ENCODE measurements around the gene TNFAIP8L1. TPM values are rescaled to one million over a fixed set of nuclear protein-coding genes. Genes with fewer than 3 reads are reported as not detected.
A peak's percentile ranks its signal among the peaks of the same experiment; 100 is the strongest.

Gene TNFAIP8L1
- total RNA-seq, 1 experiment from 2014 or later: 22.2 TPM

DNA sequence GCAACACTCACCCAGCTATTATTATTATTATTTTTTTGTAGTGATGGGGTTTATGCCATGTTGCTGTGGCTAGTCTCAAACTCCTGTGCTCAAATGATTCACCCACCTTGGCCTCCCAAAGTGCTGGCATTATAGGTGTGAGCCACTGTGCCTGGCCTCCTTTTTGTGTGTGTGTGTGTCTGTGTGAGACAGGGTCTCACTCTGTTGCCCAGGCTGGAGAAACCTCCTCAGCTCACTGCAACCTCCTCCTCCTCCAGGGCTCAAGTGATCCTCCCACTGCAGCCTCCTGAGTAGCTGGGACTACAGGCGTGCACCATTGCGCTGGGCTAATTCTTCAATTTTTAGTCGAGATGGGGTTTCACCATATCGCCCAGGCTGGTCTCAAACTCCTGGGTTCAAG lies 34.4 kb downstream of the TNFAIP8L1 start:
- ChIA-PET RAD21 (ENCODE audit: low non-redundant PET in 1 of 2, low total read pairs in 2 of 2, uncharacterized antibody in 2 of 2, unreplicated experiment in 2 of 2) (no interaction called here), POLR2A (interaction anchor here (0.5 to 0.9 kb wide), 2 partner anchors 41 to 139 kb away, joined by 3 read pairs; partner anchors contain the start of gene PLIN5), CTCF (no interaction called here)
- TF ChIP-seq, protein P1, sequence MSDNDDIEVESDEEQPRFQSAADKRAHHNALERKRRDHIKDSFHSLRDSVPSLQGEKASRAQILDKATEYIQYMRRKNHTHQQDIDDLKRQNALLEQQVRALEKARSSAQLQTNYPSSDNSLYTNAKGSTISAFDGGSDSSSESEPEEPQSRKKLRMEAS (IDR thresholded peaks at IDR 0.05): no peak
- Histone ChIP-seq H3K79me2 (ENCODE audit: insufficient read depth, low read length) (peaks cover 13% of the 10 kb centered on the region), H3K4me2 (ENCODE audit: low read length) (no peak overlapping the region), H3K4me1 (ENCODE audit: control insufficient read depth in 1 of 2, insufficient read depth in 2 of 2, low read length in 2 of 2) (peaks cover 20 to 40% of the 10 kb centered on the region in 2 experiments), H3K9ac (ENCODE audit: low read length) (no peak overlapping the region), H2AFZ (ENCODE audit: low read depth, low read length, poor library complexity, severe bottlenecking) (no peak overlapping the region), H3K9me2 (ENCODE audit: insufficient read depth) (no peaks in the 10 kb centered on the region), H3K27ac (ENCODE audit: low read depth, low read length) (no peak overlapping the region), H3K4me3 (replicated peaks in 1 of 2; ENCODE audit: low read depth in 1 of 2, low read length in 2 of 2) (no peak overlapping the region), H3K9me3 (ENCODE audit: control insufficient read depth in 1 of 2, insufficient read depth in 1 of 2, low read depth in 1 of 2, low read length in 2 of 2) (no peaks in the 10 kb centered on the region), H4K20me1 (ENCODE audit: insufficient read depth) (no peaks in the 10 kb centered on the region), H3K27me3 (ENCODE audit: insufficient read depth, low read length) (no peaks in the 10 kb centered on the region), H3K36me3 (ENCODE audit: control insufficient read depth in 1 of 2, insufficient read depth in 2 of 2, low read length in 2 of 2) (peaks cover 0 to 19% of the 10 kb centered on the region in 2 experiments; a peak in 1 of 4 replicates)
- DNase-seq (ENCODE audit: low read depth, low spot score) (no peak), ATAC-seq (no peak)
- intact Hi-C loops (cut with micrococcal nuclease): no loop called here
- no TSS peak for BruUV-seq (replicated peaks)

DNA sequence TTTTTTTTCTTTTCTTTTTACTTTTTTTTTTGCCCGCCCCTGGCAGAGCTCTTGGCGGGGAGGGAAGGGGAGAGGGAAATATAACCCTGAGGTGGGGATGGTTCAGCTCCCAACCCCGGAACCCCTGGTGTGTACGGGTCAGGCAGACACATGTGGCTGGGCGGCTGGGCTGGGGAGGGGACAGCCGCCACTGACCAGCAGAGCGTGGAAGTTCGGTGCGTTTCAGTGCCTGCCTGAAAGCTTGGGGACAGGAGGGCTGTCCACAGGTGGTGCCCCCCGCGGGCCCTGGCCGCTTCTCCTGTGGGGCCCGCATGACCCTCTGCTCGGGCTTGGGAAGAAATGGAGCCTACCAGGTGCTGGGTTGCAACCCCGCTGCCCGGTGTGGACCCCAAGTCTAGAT lies 36.0 kb downstream of the TNFAIP8L1 start:
- H3K27ac ChIP-seq (ENCODE audit: low read depth, low read length): no peak overlapping the region
- no peaks in the 10 kb centered on the region for H3K9me2 ChIP-seq (ENCODE audit: insufficient read depth)
- peaks cover 17 to 39% of the 10 kb centered on the region in 2 experiments for H3K4me1 ChIP-seq (ENCODE audit: control insufficient read depth in 1 of 2, insufficient read depth in 2 of 2, low read length in 2 of 2)
- CTCF ChIA-PET: no interaction called here
- TSS peak; percentile 84 for BruUV-seq (replicated peaks)
- no peaks in the 10 kb centered on the region for H3K9me3 ChIP-seq (ENCODE audit: control insufficient read depth in 1 of 2, insufficient read depth in 1 of 2, low read depth in 1 of 2, low read length in 2 of 2)
- TF ChIP-seq, protein P2, sequence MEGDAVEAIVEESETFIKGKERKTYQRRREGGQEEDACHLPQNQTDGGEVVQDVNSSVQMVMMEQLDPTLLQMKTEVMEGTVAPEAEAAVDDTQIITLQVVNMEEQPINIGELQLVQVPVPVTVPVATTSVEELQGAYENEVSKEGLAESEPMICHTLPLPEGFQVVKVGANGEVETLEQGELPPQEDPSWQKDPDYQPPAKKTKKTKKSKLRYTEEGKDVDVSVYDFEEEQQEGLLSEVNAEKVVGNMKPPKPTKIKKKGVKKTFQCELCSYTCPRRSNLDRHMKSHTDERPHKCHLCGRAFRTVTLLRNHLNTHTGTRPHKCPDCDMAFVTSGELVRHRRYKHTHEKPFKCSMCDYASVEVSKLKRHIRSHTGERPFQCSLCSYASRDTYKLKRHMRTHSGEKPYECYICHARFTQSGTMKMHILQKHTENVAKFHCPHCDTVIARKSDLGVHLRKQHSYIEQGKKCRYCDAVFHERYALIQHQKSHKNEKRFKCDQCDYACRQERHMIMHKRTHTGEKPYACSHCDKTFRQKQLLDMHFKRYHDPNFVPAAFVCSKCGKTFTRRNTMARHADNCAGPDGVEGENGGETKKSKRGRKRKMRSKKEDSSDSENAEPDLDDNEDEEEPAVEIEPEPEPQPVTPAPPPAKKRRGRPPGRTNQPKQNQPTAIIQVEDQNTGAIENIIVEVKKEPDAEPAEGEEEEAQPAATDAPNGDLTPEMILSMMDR (IDR thresholded peaks at IDR 0.05 in 2 of 3, conservative IDR thresholded peaks at IDR 0.05 in 1 of 3; ENCODE audit: borderline replicate concordance in 1 of 3, insufficient read depth in 1 of 3, low read depth in 2 of 3, low read length in 2 of 3): no peak
- TF ChIP-seq FOSL1 (IDR thresholded peaks at IDR 0.05; ENCODE audit: low read depth): no peak
- TF ChIP-seq, protein P3, sequence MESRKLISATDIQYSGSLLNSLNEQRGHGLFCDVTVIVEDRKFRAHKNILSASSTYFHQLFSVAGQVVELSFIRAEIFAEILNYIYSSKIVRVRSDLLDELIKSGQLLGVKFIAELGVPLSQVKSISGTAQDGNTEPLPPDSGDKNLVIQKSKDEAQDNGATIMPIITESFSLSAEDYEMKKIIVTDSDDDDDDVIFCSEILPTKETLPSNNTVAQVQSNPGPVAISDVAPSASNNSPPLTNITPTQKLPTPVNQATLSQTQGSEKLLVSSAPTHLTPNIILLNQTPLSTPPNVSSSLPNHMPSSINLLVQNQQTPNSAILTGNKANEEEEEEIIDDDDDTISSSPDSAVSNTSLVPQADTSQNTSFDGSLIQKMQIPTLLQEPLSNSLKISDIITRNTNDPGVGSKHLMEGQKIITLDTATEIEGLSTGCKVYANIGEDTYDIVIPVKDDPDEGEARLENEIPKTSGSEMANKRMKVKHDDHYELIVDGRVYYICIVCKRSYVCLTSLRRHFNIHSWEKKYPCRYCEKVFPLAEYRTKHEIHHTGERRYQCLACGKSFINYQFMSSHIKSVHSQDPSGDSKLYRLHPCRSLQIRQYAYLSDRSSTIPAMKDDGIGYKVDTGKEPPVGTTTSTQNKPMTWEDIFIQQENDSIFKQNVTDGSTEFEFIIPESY (IDR thresholded peaks at IDR 0.05; ENCODE audit: extremely low read depth, insufficient replicate concordance, low read length): no peak
- TF ChIP-seq ELF1 (IDR thresholded peaks at IDR 0.05; ENCODE audit: borderline replicate concordance, low read depth): no peak
- TF ChIP-seq JUND (IDR thresholded peaks at IDR 0.05): no peak
- TF ChIP-seq POLR2A (IDR thresholded peaks at IDR 0.05; ENCODE audit: borderline replicate concordance, extremely low read depth, insufficient read depth, insufficient read length): no peak
- TF ChIP-seq ZFX (IDR thresholded peaks at IDR 0.05): no peak
- TF ChIP-seq YY1 (IDR thresholded peaks at IDR 0.05; ENCODE audit: extremely low read depth, insufficient replicate concordance, low read depth, low read length): no peak
- no peak for TF ChIP-seq CBX3 (IDR thresholded peaks at IDR 0.05; ENCODE audit: low read depth)
- TF ChIP-seq EGR1 (IDR thresholded peaks at IDR 0.05; ENCODE audit: low read depth): no peak
- no peak for TF ChIP-seq POLR2AphosphoS5 (IDR thresholded peaks at IDR 0.05; ENCODE audit: low read depth, low read length)
- H3K79me2 ChIP-seq (ENCODE audit: insufficient read depth, low read length): no peaks in the 10 kb centered on the region
- H2AFZ ChIP-seq (ENCODE audit: low read depth, low read length, poor library complexity, severe bottlenecking): no peak overlapping the region
- no peak overlapping the region for H3K4me3 ChIP-seq (replicated peaks in 1 of 2; ENCODE audit: low read depth in 1 of 2, low read length in 2 of 2)
- RAD21 ChIA-PET (ENCODE audit: low non-redundant PET in 1 of 2, low total read pairs in 2 of 2, uncharacterized antibody in 2 of 2, unreplicated experiment in 2 of 2): no interaction called here
- POLR2A ChIA-PET: no interaction called here
- no peaks in the 10 kb centered on the region for H4K20me1 ChIP-seq (ENCODE audit: insufficient read depth)
- ATAC-seq (no peak), DNase-seq (ENCODE audit: low read depth, low spot score) (no peak)
- no peak overlapping the region for H3K4me2 ChIP-seq (ENCODE audit: low read length)
- no peaks in the 10 kb centered on the region for H3K27me3 ChIP-seq (ENCODE audit: insufficient read depth, low read length)
- peaks cover 0 to 19% of the 10 kb centered on the region in 2 experiments; a peak in 1 of 4 replicates for H3K36me3 ChIP-seq (ENCODE audit: control insufficient read depth in 1 of 2, insufficient read depth in 2 of 2, low read length in 2 of 2)
- H3K9ac ChIP-seq (ENCODE audit: low read length): no peak overlapping the region
- intact Hi-C loops (cut with micrococcal nuclease): no loop called here

Data from HCT116 (cell line).